HEK293T (cell line): Measurements from ENCODE around the gene TCF20.

Source experiments
- CTCF ChIA-PET: fragments of 350-600 bp; formaldehyde crosslinking; extraction: SDS; loops from one replicate; lab custom pipeline; 2021; ENCODE audit warnings: antibody characterized with exemption, inconsistent platforms; lab: Yijun Ruan, JAX
- POLR2A ChIA-PET: fragments of 350-600 bp; formaldehyde crosslinking; extraction: SDS; loops from one replicate; lab custom pipeline; 2020; ENCODE audit warnings: antibody characterized with exemption, inconsistent platforms; lab: Yijun Ruan, JAX
- DNase-seq: peaks from one replicate; pipeline ENCODE4 v3.0.0; 2012; ENCODE audit warnings: mixed read lengths; ENCODE audit errors: extremely low spot score
- ARNT ChIP-seq: fragments of 450-650 bp; IDR thresholded peaks from 2 replicates; pipeline ENCODE4 v1.6.1; 2017; ENCODE audit warnings: mild to moderate bottlenecking
- BHLHE40 ChIP-seq: fragments of 450-650 bp; IDR thresholded peaks from 2 replicates; pipeline ENCODE4 v1.6.1; 2016; ENCODE audit warnings: mild to moderate bottlenecking, moderate library complexity, borderline replicate concordance
- CTBP1 ChIP-seq: fragments of 450-650 bp; IDR thresholded peaks from 2 replicates; pipeline ENCODE4 v1.6.1; 2016; ENCODE audit warnings: borderline replicate concordance
- ELF4 ChIP-seq: fragments of 450-650 bp; IDR thresholded peaks from 2 replicates; pipeline ENCODE4 v1.6.1; 2017; ENCODE audit warnings: antibody characterized with exemption
- FOXA1 ChIP-seq: fragments of 450-650 bp; IDR thresholded peaks from 2 replicates; pipeline ENCODE4 v1.6.1; 2016; ENCODE audit warnings: mild to moderate bottlenecking
- FOXK2 ChIP-seq: fragments of 450-650 bp; IDR thresholded peaks from 2 replicates; pipeline ENCODE4 v1.6.1; 2016; ENCODE audit warnings: mild to moderate bottlenecking
- FOXM1 ChIP-seq: fragments of 450-650 bp; IDR thresholded peaks from 2 replicates; pipeline ENCODE4 v1.6.1; 2017; ENCODE audit warnings: mild to moderate bottlenecking, borderline replicate concordance
- HDGF ChIP-seq: fragments of 450-650 bp; IDR thresholded peaks from 2 replicates; pipeline ENCODE4 v1.6.1; 2017; ENCODE audit warnings: antibody characterized with exemption, borderline replicate concordance
- L3MBTL2 ChIP-seq: fragments of 450-650 bp; conservative IDR thresholded peaks from 2 replicates; pipeline ENCODE4 v1.6.1; 2016; ENCODE audit warnings: mild to moderate bottlenecking
- LEF1 ChIP-seq: fragments of 450-650 bp; IDR thresholded peaks from 2 replicates; pipeline ENCODE4 v1.6.1; 2017; ENCODE audit warnings: mild to moderate bottlenecking, borderline replicate concordance
- NFRKB ChIP-seq: fragments of 450-650 bp; IDR thresholded peaks from 2 replicates; pipeline ENCODE4 v1.6.1; 2016; ENCODE audit warnings: mild to moderate bottlenecking, moderate library complexity
- SP1 ChIP-seq: fragments of 450-650 bp; IDR thresholded peaks from 2 replicates; pipeline ENCODE4 v1.6.1; 2017
- SUZ12 ChIP-seq: fragments of 450-650 bp; IDR thresholded peaks from 2 replicates; pipeline ENCODE4 v1.6.1; 2016; ENCODE audit warnings: mild to moderate bottlenecking
- TARDBP ChIP-seq: fragments of 450-650 bp; IDR thresholded peaks from 2 replicates; pipeline ENCODE4 v1.6.1; 2016
- ZNF384 ChIP-seq: fragments of 450-650 bp; IDR thresholded peaks from 2 replicates; pipeline ENCODE4 v1.6.1; 2016
- TF ChIP-seq, protein P1 (sequence below): fragments of 450-650 bp; IDR thresholded peaks from 2 replicates; pipeline ENCODE4 v1.6.1; 2016

TCF20 gene

DNA sequence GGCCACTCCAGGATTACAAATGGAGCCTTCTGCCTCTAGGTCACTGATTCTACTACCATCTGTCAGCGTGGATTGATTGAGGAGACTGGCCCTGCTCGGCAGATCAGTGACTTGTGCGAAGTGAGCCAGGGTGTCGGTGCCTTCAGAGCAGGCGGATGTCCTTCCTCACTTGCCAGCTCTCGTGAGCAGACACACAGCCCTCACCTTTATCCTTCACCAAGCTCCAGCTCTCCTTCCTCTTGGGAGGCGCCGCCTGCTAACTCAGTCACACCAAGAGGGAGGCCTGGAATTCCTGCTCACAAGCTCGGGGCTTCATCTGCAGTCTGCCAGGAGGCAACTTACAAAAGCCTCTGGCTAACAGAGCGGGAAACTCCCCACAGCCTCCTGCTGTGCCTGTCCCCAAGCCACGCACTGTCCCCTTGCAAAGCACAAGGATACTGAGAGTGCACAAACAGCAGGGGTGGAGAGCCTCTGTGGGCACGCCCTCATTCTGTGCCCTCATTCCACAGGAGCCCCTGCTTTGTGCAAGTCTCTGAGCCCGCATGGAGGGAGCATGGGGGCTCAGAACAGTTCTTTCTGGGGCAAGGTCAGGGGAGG, 3.5 kb upstream of the TCF20 start:
- 0 out of 2 replicates have a peak, but pooled peaks have one; percentile 15 for TF ChIP-seq L3MBTL2
- TF ChIP-seq FOXA1, result no peak
- no peak for TF ChIP-seq SUZ12
- TF ChIP-seq NFRKB, result no peak
- TF ChIP-seq SP1, result no peak
- TF ChIP-seq BHLHE40, result no peak
- TF ChIP-seq CTBP1, result no peak
- DNase-seq, result no peak
- ChIA-PET CTCF (no interaction called here), POLR2A (no interaction called here)

DNA sequence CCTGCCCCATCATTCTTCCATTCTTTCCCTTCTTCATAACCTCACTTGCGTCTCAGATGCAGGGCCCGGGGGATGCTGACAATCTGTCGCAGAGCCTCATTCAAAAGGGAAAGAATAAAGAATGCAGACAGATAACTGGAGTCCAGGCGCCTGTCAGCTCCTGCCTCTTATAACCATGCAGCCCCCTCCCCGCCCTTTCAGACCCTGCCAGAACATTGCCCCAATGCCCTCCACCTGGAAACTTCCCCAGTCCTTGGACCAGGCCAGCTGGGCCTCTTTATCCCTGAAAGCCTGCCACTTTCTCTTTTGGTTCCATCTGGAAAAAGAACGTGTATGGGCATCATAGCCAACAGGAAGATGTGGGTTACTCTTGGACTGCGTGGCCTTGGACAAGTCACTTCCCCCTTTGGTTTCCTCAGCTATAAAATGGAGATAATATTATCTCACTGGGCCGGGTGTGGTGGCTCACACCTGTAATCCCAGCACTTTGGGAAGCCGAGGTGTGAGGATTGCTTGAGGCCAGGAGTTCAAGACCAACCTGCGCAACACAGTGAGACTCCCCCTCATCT, 2.1 kb upstream of the TCF20 start:
- TF ChIP-seq TARDBP (no peak), SUZ12 (no peak), ZNF384 (no peak), BHLHE40 (no peak), LEF1 (no peak), CTBP1 (no peak), ELF4 (no peak), L3MBTL2 (no peak), FOXA1 (no peak), FOXK2 (no peak), FOXM1 (no peak), NFRKB (no peak)
- DNase-seq, result no peak
- CTCF ChIA-PET, result no interaction called here
- POLR2A ChIA-PET, result no interaction called here

DNA sequence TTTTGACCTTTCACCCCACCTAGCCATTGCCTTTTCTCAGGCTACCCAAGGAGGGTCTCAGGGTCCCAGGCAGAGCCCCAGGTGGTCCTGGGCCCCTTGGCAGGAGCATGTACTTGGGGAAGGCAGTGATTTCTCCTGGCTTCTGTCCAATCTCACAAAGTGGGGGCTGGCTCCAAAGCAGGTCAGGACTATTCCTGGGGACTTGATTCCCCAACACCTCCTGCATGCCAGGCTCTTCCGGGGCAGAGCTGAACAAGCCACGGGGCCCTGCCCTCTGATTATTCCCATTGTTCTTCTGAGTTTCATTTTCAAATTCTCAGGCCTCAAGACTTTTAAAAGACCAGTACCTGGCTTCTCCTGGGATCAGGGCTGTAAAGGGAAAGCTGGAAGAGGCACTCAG, 1.5 kb upstream of the TCF20 start:
- CTCF ChIA-PET, result no interaction called here
- TF ChIP-seq L3MBTL2 (no peak), FOXM1 (no peak), ARNT (no peak), ELF4 (no peak), SUZ12 (no peak), FOXK2 (no peak), BHLHE40 (no peak), TARDBP (no peak), SP1 (no peak), CTBP1 (no peak), HDGF (no peak), FOXA1 (no peak), LEF1 (no peak), NFRKB (no peak), ZNF384 (no peak)
- TF ChIP-seq, protein P1, sequence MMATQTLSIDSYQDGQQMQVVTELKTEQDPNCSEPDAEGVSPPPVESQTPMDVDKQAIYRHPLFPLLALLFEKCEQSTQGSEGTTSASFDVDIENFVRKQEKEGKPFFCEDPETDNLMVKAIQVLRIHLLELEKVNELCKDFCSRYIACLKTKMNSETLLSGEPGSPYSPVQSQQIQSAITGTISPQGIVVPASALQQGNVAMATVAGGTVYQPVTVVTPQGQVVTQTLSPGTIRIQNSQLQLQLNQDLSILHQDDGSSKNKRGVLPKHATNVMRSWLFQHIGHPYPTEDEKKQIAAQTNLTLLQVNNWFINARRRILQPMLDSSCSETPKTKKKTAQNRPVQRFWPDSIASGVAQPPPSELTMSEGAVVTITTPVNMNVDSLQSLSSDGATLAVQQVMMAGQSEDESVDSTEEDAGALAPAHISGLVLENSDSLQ, result no peak
- no peak for DNase-seq
- POLR2A ChIA-PET, result no interaction called here

DNA sequence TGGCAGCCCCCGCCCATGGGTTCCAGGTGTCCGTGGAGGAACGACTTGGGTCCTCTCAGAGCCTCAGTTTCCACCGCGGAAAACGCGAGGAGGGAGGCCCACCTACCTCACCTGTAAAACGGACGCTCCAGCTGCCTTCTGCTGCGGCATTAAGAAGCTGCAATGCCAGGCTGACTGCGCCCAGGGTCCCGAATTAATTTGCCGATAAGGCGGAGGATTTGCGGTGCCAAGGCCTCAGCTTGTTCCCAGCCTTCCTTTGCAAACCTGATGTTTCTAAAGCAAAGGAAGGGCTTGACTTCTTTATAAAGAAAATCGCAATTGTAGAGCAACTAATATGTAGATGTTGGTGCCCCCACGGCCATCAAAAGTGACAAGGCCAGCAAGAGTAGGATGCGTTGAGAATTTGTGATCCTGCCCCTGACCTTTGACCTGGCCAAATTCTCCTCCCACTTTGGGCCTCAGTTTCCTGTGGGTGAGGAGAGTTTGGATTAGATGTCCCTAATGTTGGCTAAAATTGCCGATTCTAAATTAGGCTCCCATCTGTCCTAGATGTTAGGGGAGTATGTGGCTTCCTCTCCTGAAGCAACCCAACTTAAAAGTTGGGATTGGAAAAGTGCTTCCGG, 849 bp upstream of the TCF20 start:
- DNase-seq, result no peak
- TF ChIP-seq TARDBP (no peak), LEF1 (no peak), FOXK2 (no peak), ZNF384 (no peak), ELF4 (no peak), CTBP1 (no peak), BHLHE40 (no peak), FOXM1 (no peak), SUZ12 (no peak), SP1 (no peak), FOXA1 (no peak), L3MBTL2 (no peak), ARNT (no peak), HDGF (no peak), NFRKB (no peak)
- TF ChIP-seq, protein P1, result no peak
- CTCF ChIA-PET, result no interaction called here
- POLR2A ChIA-PET, result no interaction called here

DNA sequence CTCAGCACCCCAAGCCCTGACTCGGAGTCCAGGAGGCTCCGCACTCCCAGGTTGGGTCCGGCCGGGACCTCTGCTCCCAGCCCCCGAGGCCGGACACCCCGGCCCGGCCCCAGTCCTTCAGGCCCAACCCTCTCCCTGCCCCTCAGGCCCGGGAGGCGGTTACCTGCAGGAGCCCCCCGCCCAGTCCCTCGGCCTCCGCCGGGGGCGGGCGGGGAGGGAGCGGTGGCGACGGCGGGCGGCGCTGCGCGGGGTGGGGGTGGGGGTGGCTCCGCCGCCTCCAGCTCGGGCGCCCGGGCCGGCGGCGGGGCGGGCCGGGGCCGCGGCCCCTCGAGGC, 310 bp downstream of the TCF20 start:
- DNase-seq, result no peak
- ChIA-PET POLR2A (no interaction called here), CTCF (no interaction called here)
- no peak for TF ChIP-seq BHLHE40
- TF ChIP-seq, protein P1, result no peak

DNA sequence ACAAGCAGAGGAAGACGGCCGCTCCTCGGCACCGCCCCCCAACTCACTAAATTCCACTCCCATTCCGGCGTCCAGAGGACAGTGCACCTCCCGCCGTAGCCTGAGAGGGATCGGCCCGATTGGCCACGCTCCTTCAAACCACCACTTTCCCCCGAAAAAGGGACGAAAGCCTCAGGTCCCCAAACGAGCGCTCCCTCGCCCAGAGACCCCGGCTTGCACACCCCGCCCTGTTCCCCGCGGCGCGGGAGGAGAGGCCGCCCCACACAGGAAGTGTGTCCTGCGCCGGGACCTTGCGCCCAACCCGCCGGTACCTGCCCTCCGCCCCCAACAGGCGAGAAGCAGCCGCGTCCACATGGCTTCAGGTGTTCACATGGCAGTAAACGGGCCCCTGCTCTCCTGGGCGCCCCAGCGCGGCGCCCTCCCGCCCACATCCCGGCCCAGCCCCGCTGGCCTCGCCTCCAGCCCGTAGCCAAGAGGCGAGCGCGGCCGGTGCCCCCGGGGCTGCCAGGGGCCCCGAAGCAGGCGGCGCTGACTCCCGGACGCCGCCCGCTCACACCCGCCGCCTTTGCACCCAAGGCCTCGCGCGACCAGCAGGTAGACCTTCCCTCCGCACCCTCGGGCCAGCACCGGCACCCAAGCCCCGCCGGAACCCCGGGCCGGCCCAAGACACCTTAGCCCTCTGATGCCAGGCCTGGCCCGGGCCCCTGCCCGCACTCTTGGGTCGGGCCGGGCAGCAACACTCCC, 849 bp downstream of the TCF20 start:
- POLR2A ChIA-PET, result no interaction called here
- DNase-seq, result peak; percentile 64
- TF ChIP-seq FOXM1 (no peak), L3MBTL2 (peak; percentile 65)
- CTCF ChIA-PET, result interaction anchor here (0.6 kb wide), 1 partner anchor 100 kb away, joined by 3 read pairs; no protein-coding TSS in a partner anchor
